HCT116 (cell line): ENCODE data around the gene DOLPP1. TPM values are rescaled to one million over a fixed set of nuclear protein-coding genes. Genes with fewer than 3 reads are reported as not detected.

ENCODE experiments used
- ATAC-seq: fragments of 200-7000 bp; cut with Tn5 transposase; 2 replicates; pipeline ENCODE4 v1.9.1; 2020; ENCODE audit warnings: mild to moderate bottlenecking, moderate library complexity
- BruUV-seq: library from RNA; stranded (reverse); fragments of 400-500 nt; replicated peaks from 2 replicates; lab custom pipeline; 2021; lab: Mats Ljungman, UMichigan
- CTCF ChIA-PET: fragments of 300-600 bp; sonication (Branson Sonifier 250); formaldehyde crosslinking; loops from one replicate; lab custom pipeline; 2021; ENCODE audit warnings: antibody characterized with exemption; lab: Charles Lee
- POLR2A ChIA-PET: fragments of 300-600, 350-600 bp; sonication (Branson Sonifier 250); formaldehyde crosslinking; loops from one replicate; lab custom pipeline; 2021; ENCODE audit warnings: antibody characterized with exemption; lab: Charles Lee
- RAD21 ChIA-PET, 2 experiments: fragments of 300-600 bp; sonication (Branson Sonifier 250); formaldehyde crosslinking; loops; one replicate each; lab custom pipeline; 2023; ENCODE audit warnings: low total read pairs in 2 of 2; ENCODE audit not compliant: uncharacterized antibody in 2 of 2, unreplicated experiment in 2 of 2, low non-redundant PET in 1 of 2; lab: Charles Lee
- DNase-seq: peaks from one replicate; pipeline ENCODE4 v3.0.0-alpha.2; 2010; ENCODE audit warnings: low read depth, low spot score
- H2AFZ ChIP-seq: fragments of 200-600 bp; shearing (Covaris generic), sonication (generic); 2 replicates; pipeline ENCODE4 v1.6.1; 2017; ENCODE audit warnings: low read depth, mixed run types, mixed read lengths, antibody characterized with exemption, low read length; ENCODE audit not compliant: poor library complexity, severe bottlenecking
- H3K27ac ChIP-seq: 2 replicates; pipeline ENCODE4 v1.5.1; 2012; ENCODE audit warnings: low read depth, low read length
- H3K27me3 ChIP-seq: fragments of 200-600 bp; sonication (generic); 2 replicates; pipeline ENCODE4 v1.6.1; 2016; ENCODE audit warnings: mixed run types, low read length, mixed read lengths; ENCODE audit not compliant: insufficient read depth
- H3K36me3 ChIP-seq, 2 experiments: fragments of 200-500 bp in 1 of 2; fragments of 200-600 bp in 1 of 2; sonication (Bioruptor generic) in 1 of 2; sonication (generic) in 1 of 2; 2 replicates each; pipeline versions ENCODE4 v1.5.1 to v1.6.1; 2014 to 2016; ENCODE audit warnings: low read length in 2 of 2, inconsistent platforms in 1 of 2, mixed read lengths in 1 of 2, mixed run types in 1 of 2; ENCODE audit not compliant: insufficient read depth in 2 of 2, control insufficient read depth in 1 of 2
- H3K4me1 ChIP-seq, 2 experiments: fragments of 200-600 bp in 1 of 2; sonication (generic) in 1 of 2; 2 replicates each; pipeline versions ENCODE4 v1.5.1 to v1.6.1; 2012 to 2017; ENCODE audit warnings: low read length in 2 of 2, inconsistent platforms in 1 of 2, mild to moderate bottlenecking in 1 of 2, mixed read lengths in 1 of 2, mixed run types in 1 of 2, moderate library complexity in 1 of 2; ENCODE audit not compliant: insufficient read depth in 2 of 2, control insufficient read depth in 1 of 2
- H3K4me2 ChIP-seq: fragments of 200-600 bp; sonication (generic); 2 replicates; pipeline ENCODE4 v1.6.1; 2017; ENCODE audit warnings: mixed run types, low read length, mixed read lengths
- H3K4me3 ChIP-seq, 2 experiments: fragments of 200-600 bp in 1 of 2; sonication (generic) in 1 of 2; replicated peaks in 1 of 2; 2 replicates each; pipeline ENCODE4 v1.5.1; 2011 to 2016; ENCODE audit warnings: low read length in 2 of 2, control low read depth in 1 of 2, low read depth in 1 of 2, mild to moderate bottlenecking in 1 of 2, mixed read lengths in 1 of 2, mixed run types in 1 of 2
- H3K79me2 ChIP-seq: fragments of 200-600 bp; sonication (generic); 2 replicates; pipeline ENCODE4 v1.6.1; 2017; ENCODE audit warnings: mild to moderate bottlenecking, mixed run types, low read length, moderate library complexity, mixed read lengths; ENCODE audit not compliant: insufficient read depth
- H3K9ac ChIP-seq: fragments of 200-600 bp; sonication (generic); 2 replicates; pipeline ENCODE4 v1.6.1; 2016; ENCODE audit warnings: low read length, mixed read lengths
- H3K9me2 ChIP-seq: fragments of 200-600 bp; sonication (generic), shearing (Covaris generic); 2 replicates; pipeline ENCODE4 v1.6.1; 2017; ENCODE audit warnings: mixed run types, mild to moderate bottlenecking, moderate library complexity; ENCODE audit not compliant: insufficient read depth
- H3K9me3 ChIP-seq, 2 experiments: fragments of 200-500 bp in 1 of 2; fragments of 200-600 bp in 1 of 2; sonication (Bioruptor generic) in 1 of 2; sonication (generic) in 1 of 2; 2 replicates each; pipeline ENCODE4 v1.6.1; 2014 to 2017; ENCODE audit warnings: low read length in 2 of 2, mixed read lengths in 2 of 2, inconsistent platforms in 1 of 2, low read depth in 1 of 2, mild to moderate bottlenecking in 1 of 2, mixed run types in 1 of 2, moderate library complexity in 1 of 2; ENCODE audit not compliant: control insufficient read depth in 1 of 2, insufficient read depth in 1 of 2
- H4K20me1 ChIP-seq: fragments of 200-600 bp; sonication (generic), shearing (Covaris generic); 2 replicates; pipeline ENCODE4 v1.6.1; 2017; ENCODE audit warnings: mixed run types, mild to moderate bottlenecking, moderate library complexity; ENCODE audit not compliant: insufficient read depth
- CBX3 ChIP-seq: IDR thresholded peaks from 2 replicates; pipeline ENCODE4 v1.6.1; 2012; ENCODE audit warnings: low read depth
- CEBPB ChIP-seq: IDR thresholded peaks from 2 replicates; pipeline ENCODE4 v1.6.1; 2012; ENCODE audit warnings: low read depth
- EGR1 ChIP-seq: IDR thresholded peaks from 2 replicates; pipeline ENCODE4 v1.6.1; 2012; ENCODE audit warnings: low read depth
- EZH2 ChIP-seq: fragments of 200-600 bp; sonication (generic); IDR thresholded peaks from 2 replicates; pipeline ENCODE4 v1.6.1; 2017; ENCODE audit warnings: antibody characterized with exemption, mixed run types
- EZH2phosphoT487 ChIP-seq: fragments of 200-600 bp; IDR thresholded peaks from 2 replicates; pipeline ENCODE4 v1.6.1; 2018; ENCODE audit warnings: antibody characterized with exemption, borderline replicate concordance
- FOSL1 ChIP-seq: IDR thresholded peaks from 2 replicates; pipeline ENCODE4 v1.6.1; 2012; ENCODE audit warnings: low read depth
- JUND ChIP-seq: IDR thresholded peaks from 2 replicates; pipeline ENCODE4 v1.6.1; 2012
- MAX ChIP-seq: IDR thresholded peaks from 2 replicates; pipeline ENCODE4 v1.6.1; 2012
- POLR2A ChIP-seq: IDR thresholded peaks from 2 replicates; pipeline ENCODE4 v1.7.0; 2011; ENCODE audit warnings: borderline replicate concordance; ENCODE audit not compliant: insufficient read depth, insufficient read length; ENCODE audit errors: extremely low read depth
- POLR2AphosphoS5 ChIP-seq: IDR thresholded peaks from 2 replicates; pipeline ENCODE4 v1.6.1; 2011; ENCODE audit warnings: mild to moderate bottlenecking, low read depth, low read length, moderate library complexity
- RAD21 ChIP-seq: IDR thresholded peaks from 2 replicates; pipeline ENCODE4 v1.6.1; 2012; ENCODE audit warnings: low read depth, mild to moderate bottlenecking
- REST ChIP-seq: IDR thresholded peaks from 2 replicates; pipeline ENCODE4 v1.6.1; 2012; ENCODE audit warnings: low read depth
- SIN3A ChIP-seq: IDR thresholded peaks from 2 replicates; pipeline ENCODE4 v1.6.1; 2012; ENCODE audit warnings: low read depth
- SP1 ChIP-seq: IDR thresholded peaks from 2 replicates; pipeline ENCODE4 v1.6.1; 2012; ENCODE audit warnings: low read depth
- SRF ChIP-seq: IDR thresholded peaks from 2 replicates; pipeline ENCODE4 v1.6.1; 2012; ENCODE audit warnings: low read depth
- TCF7L2 ChIP-seq: IDR thresholded peaks from 2 replicates; pipeline ENCODE4 v1.7.0; 2011; ENCODE audit warnings: borderline replicate concordance, inconsistent platforms; ENCODE audit not compliant: insufficient read depth, insufficient read length; ENCODE audit errors: extremely low read depth
- YY1 ChIP-seq: IDR thresholded peaks from 2 replicates; pipeline ENCODE4 v1.6.1; 2011; ENCODE audit warnings: low read length, low read depth, moderate library complexity, mild to moderate bottlenecking; ENCODE audit not compliant: insufficient replicate concordance; ENCODE audit errors: extremely low read depth
- intact Hi-C: fragments of 100-400 bp; cut with micrococcal nuclease; formaldehyde crosslinking; loops from 2 replicates; pipeline ENCODE4 v1.10.0; 2022
- total RNA-seq: library from RNA; stranded (reverse); gene quantifications from one replicate; pipeline ENCODE4 v1.2.1, GENCODE V29; 2021; ENCODE audit not compliant: unreplicated experiment
- TF ChIP-seq, protein P1 (sequence below), 3 experiments: fragments of 200-600 bp in 1 of 3; sonication (generic) in 1 of 3; IDR thresholded peaks in 2 of 3; conservative IDR thresholded peaks in 1 of 3; 2 replicates each; pipeline ENCODE4 v1.5.1; 2012 to 2017; ENCODE audit warnings: low read depth in 2 of 3, low read length in 2 of 3, antibody characterized with exemption in 1 of 3, borderline replicate concordance in 1 of 3, control low read depth in 1 of 3, mild to moderate bottlenecking in 1 of 3, mixed read lengths in 1 of 3, mixed run types in 1 of 3, moderate library complexity in 1 of 3; ENCODE audit not compliant: insufficient read depth in 1 of 3

The DOLPP1 gene
- total RNA-seq, 1 experiment from 2014 or later: 17.4 TPM

- no peak for TF ChIP-seq CBX3
Observed at GRCh38 chr9:129138476-129139232, 57.7 kb downstream of the DOLPP1 start (continued).

DNA sequence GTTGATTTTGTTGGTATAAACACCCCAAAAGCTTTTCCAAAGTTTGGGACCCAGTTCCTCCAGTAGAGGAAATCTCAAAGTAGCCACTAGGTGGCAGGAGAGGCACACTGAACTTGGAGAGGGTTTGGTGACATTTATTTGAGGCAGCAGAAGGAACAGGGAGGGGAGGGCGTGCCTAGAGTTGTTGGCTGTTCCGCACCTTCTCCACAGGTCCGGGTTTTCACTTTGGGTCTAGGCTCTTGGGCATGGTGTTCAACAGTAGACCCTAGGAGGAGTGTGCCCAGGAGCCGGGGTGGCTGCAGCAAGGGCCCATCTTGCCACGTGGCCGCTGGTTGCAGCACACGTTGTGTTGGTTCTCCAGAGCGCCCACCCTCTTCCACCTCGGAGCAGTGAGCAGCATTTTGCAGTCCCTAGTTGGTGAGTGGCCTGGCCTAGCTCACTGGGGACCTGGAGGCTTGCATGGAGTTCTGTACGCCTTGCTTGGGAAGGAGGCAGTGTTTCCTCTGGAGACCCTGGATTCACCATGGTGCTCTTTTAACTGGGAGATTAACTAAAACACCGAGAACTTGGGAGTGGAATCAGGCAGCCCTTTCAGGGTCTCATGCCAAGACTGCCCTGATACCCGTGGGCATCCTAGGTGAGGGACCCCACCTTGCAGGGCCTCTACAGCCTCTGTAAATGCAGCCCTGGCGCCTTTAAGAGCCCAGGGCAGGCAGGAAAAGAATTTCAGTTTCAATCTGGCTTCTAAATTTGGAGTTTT is 58.5 kb downstream of the DOLPP1 start:
- H3K27me3 ChIP-seq: no peaks in the 10 kb centered on the region
- CTCF ChIA-PET: interaction anchor here (0.7 to 6.0 kb wide), 29 partner anchors 8 to 638 kb away, joined by 3 to 77 read pairs (median 5); partner anchors contain the start of genes C9orf50, IER5L, NTMT1 and SH3GLB2
- peaks cover 39 to 67% of the 10 kb centered on the region in 2 experiments for H3K4me1 ChIP-seq
- H3K79me2 ChIP-seq: peaks cover 37% of the 10 kb centered on the region
- no peaks in the 10 kb centered on the region for H3K9me2 ChIP-seq
- H3K4me3 ChIP-seq: peak overlapping the region; percentile 60 to 69
- TSS peak; percentile 92 for BruUV-seq
- H3K9ac ChIP-seq: peak overlapping the region; percentile 87
- H3K4me2 ChIP-seq: peak overlapping the region; percentile 85
- POLR2A ChIA-PET: interaction anchor here (0.7 to 2.8 kb wide), 17 partner anchors 8 to 598 kb away, joined by 3 to 26 read pairs (median 3); partner anchors contain the start of genes IER5L, NTMT1 and PTPA
- H3K9me3 ChIP-seq: no peaks in the 10 kb centered on the region
- no peak overlapping the region for H2AFZ ChIP-seq
- ATAC-seq (peak; percentile 48), DNase-seq (peak; percentile 71)
- no peaks in the 10 kb centered on the region for H4K20me1 ChIP-seq
- RAD21 ChIA-PET: interaction anchor here (0.6 to 1.6 kb wide), 13 partner anchors 8 to 487 kb away, joined by 3 to 9 read pairs (median 3); partner anchors contain the start of genes NTMT1 (in 2 of the 2) and IER5L (in 1 of the 2)
- H3K27ac ChIP-seq: peak overlapping the region; percentile 99
- H3K36me3 ChIP-seq: peaks cover 4 to 23% of the 10 kb centered on the region in 2 experiments; a peak in 2 of 4 replicates
- intact Hi-C loops: loop anchor here (1.0 to 5.0 kb wide), 5 partner anchors 349 to 651 kb away; no protein-coding TSS in a partner anchor
- no peak for TF ChIP-seq FOSL1
- TF ChIP-seq POLR2A: peak; percentile 18
- TF ChIP-seq, protein P1, sequence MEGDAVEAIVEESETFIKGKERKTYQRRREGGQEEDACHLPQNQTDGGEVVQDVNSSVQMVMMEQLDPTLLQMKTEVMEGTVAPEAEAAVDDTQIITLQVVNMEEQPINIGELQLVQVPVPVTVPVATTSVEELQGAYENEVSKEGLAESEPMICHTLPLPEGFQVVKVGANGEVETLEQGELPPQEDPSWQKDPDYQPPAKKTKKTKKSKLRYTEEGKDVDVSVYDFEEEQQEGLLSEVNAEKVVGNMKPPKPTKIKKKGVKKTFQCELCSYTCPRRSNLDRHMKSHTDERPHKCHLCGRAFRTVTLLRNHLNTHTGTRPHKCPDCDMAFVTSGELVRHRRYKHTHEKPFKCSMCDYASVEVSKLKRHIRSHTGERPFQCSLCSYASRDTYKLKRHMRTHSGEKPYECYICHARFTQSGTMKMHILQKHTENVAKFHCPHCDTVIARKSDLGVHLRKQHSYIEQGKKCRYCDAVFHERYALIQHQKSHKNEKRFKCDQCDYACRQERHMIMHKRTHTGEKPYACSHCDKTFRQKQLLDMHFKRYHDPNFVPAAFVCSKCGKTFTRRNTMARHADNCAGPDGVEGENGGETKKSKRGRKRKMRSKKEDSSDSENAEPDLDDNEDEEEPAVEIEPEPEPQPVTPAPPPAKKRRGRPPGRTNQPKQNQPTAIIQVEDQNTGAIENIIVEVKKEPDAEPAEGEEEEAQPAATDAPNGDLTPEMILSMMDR (IDR thresholded peaks at IDR 0.05 in 2 of 3, conservative IDR thresholded peaks at IDR 0.05 in 1 of 3; ENCODE audit: borderline replicate concordance in 1 of 3, insufficient read depth in 1 of 3, low read depth in 2 of 3, low read length in 2 of 3): peak in 2 of 3 experiments; percentile 76 to 92; a peak in 4 of 6 replicates
- TF ChIP-seq RAD21: no peak
- TF ChIP-seq EGR1: no peak
- TF ChIP-seq SIN3A: no peak
- TF ChIP-seq CEBPB: no peak
- no peak for TF ChIP-seq POLR2AphosphoS5
- no peak for TF ChIP-seq SP1
- TF ChIP-seq CBX3: no peak
- TF ChIP-seq SRF: no peak
- TF ChIP-seq REST: no peak
- TF ChIP-seq JUND: no peak
- TF ChIP-seq EZH2phosphoT487: no peak
- TF ChIP-seq YY1: no peak
- no peak for TF ChIP-seq EZH2
- no peak for TF ChIP-seq MAX
- peak; percentile 6 for TF ChIP-seq TCF7L2
